Trophoblast cell (in vitro differentiated cells and primary cell): ENCODE data around the gene KRTAP12-3.

Experiments
- DNase-seq, 2 donors: peaks; one replicate each; pipeline ENCODE4 v3.0.0-alpha.2; 2016
- H2AFZ ChIP-seq: 2 replicates; pipeline ENCODE4 v1.6.1; 2013; ENCODE audit warnings: low read length, moderate library complexity, mild to moderate bottlenecking; ENCODE audit not compliant: insufficient read depth, poor library complexity
- H2AK5ac ChIP-seq: 2 replicates; pipeline ENCODE4 v1.6.1; 2013; ENCODE audit warnings: mild to moderate bottlenecking, low read length
- H2BK120ac ChIP-seq: 2 replicates; pipeline ENCODE4 v1.6.1; 2013; ENCODE audit warnings: low read length, mild to moderate bottlenecking, moderate library complexity; ENCODE audit not compliant: insufficient read depth, poor library complexity
- H2BK12ac ChIP-seq: 2 replicates; pipeline ENCODE4 v1.6.1; 2013; ENCODE audit warnings: mild to moderate bottlenecking, low read length, moderate library complexity
- H2BK5ac ChIP-seq: 2 replicates; pipeline ENCODE4 v1.6.1; 2013; ENCODE audit warnings: low read length, low read depth, moderate library complexity, mild to moderate bottlenecking; ENCODE audit not compliant: poor library complexity
- H3K14ac ChIP-seq: 2 replicates; pipeline ENCODE4 v1.6.1; 2013; ENCODE audit warnings: mild to moderate bottlenecking, low read length
- H3K18ac ChIP-seq: 2 replicates; pipeline ENCODE4 v1.6.1; 2013; ENCODE audit warnings: mild to moderate bottlenecking, low read length
- H3K23ac ChIP-seq: 2 replicates; pipeline ENCODE4 v1.6.1; 2013; ENCODE audit warnings: low read length
- H3K27ac ChIP-seq: 2 replicates; pipeline ENCODE4 v1.5.1; 2013; ENCODE audit warnings: low read depth, mild to moderate bottlenecking, inconsistent platforms, low read length, moderate library complexity
- H3K27me3 ChIP-seq: 2 replicates; pipeline ENCODE4 v1.6.1; 2013; ENCODE audit warnings: inconsistent platforms, mild to moderate bottlenecking, low read length, moderate library complexity; ENCODE audit not compliant: insufficient read depth
- H3K36me3 ChIP-seq, 2 experiments: 1 replicate in 1 of 2; 2 replicates in 1 of 2; pipeline ENCODE4 v1.6.1; 2013; ENCODE audit warnings: low read length in 2 of 2, mild to moderate bottlenecking in 2 of 2, moderate library complexity in 1 of 2; ENCODE audit not compliant: insufficient read depth in 2 of 2, control insufficient read depth in 1 of 2
- H3K4ac ChIP-seq: 2 replicates; pipeline ENCODE4 v1.6.1; 2013; ENCODE audit warnings: low read depth, mild to moderate bottlenecking, low read length, moderate library complexity
- H3K4me1 ChIP-seq, 2 experiments: 1 replicate in 1 of 2; 2 replicates in 1 of 2; pipeline ENCODE4 v1.6.1; 2013; ENCODE audit warnings: low read length in 2 of 2, mild to moderate bottlenecking in 2 of 2, moderate library complexity in 1 of 2; ENCODE audit not compliant: insufficient read depth in 2 of 2, control insufficient read depth in 1 of 2
- H3K4me2 ChIP-seq: 2 replicates; pipeline ENCODE4 v1.6.1; 2013; ENCODE audit warnings: inconsistent platforms, mild to moderate bottlenecking, low read length, moderate library complexity
- H3K4me3 ChIP-seq: 2 replicates; pipeline ENCODE4 v1.5.1; 2013; ENCODE audit warnings: mild to moderate bottlenecking, low read depth, low read length, inconsistent platforms
- H3K79me1 ChIP-seq: one replicate; pipeline ENCODE4 v1.6.1; 2013; ENCODE audit warnings: low read length
- H3K79me2 ChIP-seq: 2 replicates; pipeline ENCODE4 v1.6.1; 2013; ENCODE audit warnings: low read length, mild to moderate bottlenecking; ENCODE audit not compliant: control insufficient read depth, insufficient read depth, poor library complexity
- H3K9ac ChIP-seq: 2 replicates; pipeline ENCODE4 v1.6.1; 2013; ENCODE audit warnings: mild to moderate bottlenecking, low read length
- H3K9me3 ChIP-seq: 2 replicates; pipeline ENCODE4 v1.6.1; 2013; ENCODE audit warnings: low read depth, mild to moderate bottlenecking, control low read depth, inconsistent platforms, low read length; ENCODE audit not compliant: insufficient read depth
- H4K12ac ChIP-seq: 2 replicates; pipeline ENCODE4 v1.6.1; 2013; ENCODE audit warnings: low read depth, mild to moderate bottlenecking, low read length, moderate library complexity
- H4K8ac ChIP-seq: 2 replicates; pipeline ENCODE4 v1.6.1; 2013; ENCODE audit warnings: low read depth, mild to moderate bottlenecking, low read length, moderate library complexity
- H4K91ac ChIP-seq: one replicate; pipeline ENCODE4 v1.6.1; 2013; ENCODE audit warnings: low read depth, mild to moderate bottlenecking, low read length, moderate library complexity
- WGBS: extraction: QIAGEN DNeasy Blood & Tissue Kit; methylation state at CpG from one replicate; pipeline ENCODE4 v1.1.7; 2013; ENCODE audit warnings: missing lambda C conversion rate; ENCODE audit not compliant: insufficient read length, insufficient coverage; ENCODE audit errors: extremely low coverage; 5-methylcytosine and 5-hydroxymethylcytosine counted together

The KRTAP12-3 gene

GRCh38 chr21:44612029-44612486, 45.7 kb upstream of the KRTAP12-3 start, which contains the start of gene KRTAP10-8:
TSS of gene KRTAP10-8 (plus strand) at chr21:44612079. CDS start at chr21:44612101, 22 bp downstream.
- Histone ChIP-seq H2BK12ac (no peak within 1 kb of the TSS), H4K8ac (no peak within 1 kb of the TSS), H3K27ac (no peak within 1 kb of the TSS), H4K91ac (no peak within 1 kb of the TSS), H3K4me1 (no peaks in the 10 kb centered on the region), H2AK5ac (no peak within 1 kb of the TSS), H3K14ac (no peak within 1 kb of the TSS), H3K4me2 (no peak within 1 kb of the TSS), H3K18ac (no peak within 1 kb of the TSS), H3K4ac (no peak within 1 kb of the TSS), H3K9me3 (peaks cover 26% of the 10 kb centered on the region), H3K27me3 (no peaks in the 10 kb centered on the region), H3K36me3 (no peaks in the 10 kb centered on the region), H2AFZ (no peak within 1 kb of the TSS), H2BK5ac (no peak within 1 kb of the TSS), H3K79me2 (no peaks in the 10 kb centered on the region), H3K23ac (no peak within 1 kb of the TSS), H3K79me1 (no peaks in the 10 kb centered on the region), H2BK120ac (no peak within 1 kb of the TSS), H3K4me3 (peak within 1 kb of the TSS; percentile 49), H3K9ac (no peak within 1 kb of the TSS), H4K12ac (no peak within 1 kb of the TSS)
- no CpG with 5 or more reads among the region's 8 CpGs for WGBS
- DNase-seq: no peak

GRCh38 chr21:44612669-44613229, 45.0 kb upstream of the KRTAP12-3 start:
- Histone ChIP-seq H2AFZ (no peak overlapping the region), H3K4me3 (peak overlapping the region; percentile 28), H3K4ac (no peak overlapping the region), H3K4me1 (no peaks in the 10 kb centered on the region), H3K9ac (no peak overlapping the region), H3K23ac (no peak overlapping the region), H3K9me3 (peaks cover 26% of the 10 kb centered on the region), H2BK120ac (no peak overlapping the region), H3K14ac (no peak overlapping the region), H3K18ac (no peak overlapping the region), H4K8ac (no peak overlapping the region), H3K27ac (no peak overlapping the region), H3K36me3 (no peaks in the 10 kb centered on the region), H4K12ac (no peak overlapping the region), H2BK5ac (no peak overlapping the region), H4K91ac (no peak overlapping the region), H3K27me3 (no peaks in the 10 kb centered on the region), H2AK5ac (no peak overlapping the region), H3K4me2 (no peak overlapping the region), H2BK12ac (no peak overlapping the region), H3K79me2 (no peaks in the 10 kb centered on the region), H3K79me1 (no peaks in the 10 kb centered on the region)
- no peak for DNase-seq
- WGBS: no CpG with 5 or more reads among the region's 13 CpGs

DNA sequence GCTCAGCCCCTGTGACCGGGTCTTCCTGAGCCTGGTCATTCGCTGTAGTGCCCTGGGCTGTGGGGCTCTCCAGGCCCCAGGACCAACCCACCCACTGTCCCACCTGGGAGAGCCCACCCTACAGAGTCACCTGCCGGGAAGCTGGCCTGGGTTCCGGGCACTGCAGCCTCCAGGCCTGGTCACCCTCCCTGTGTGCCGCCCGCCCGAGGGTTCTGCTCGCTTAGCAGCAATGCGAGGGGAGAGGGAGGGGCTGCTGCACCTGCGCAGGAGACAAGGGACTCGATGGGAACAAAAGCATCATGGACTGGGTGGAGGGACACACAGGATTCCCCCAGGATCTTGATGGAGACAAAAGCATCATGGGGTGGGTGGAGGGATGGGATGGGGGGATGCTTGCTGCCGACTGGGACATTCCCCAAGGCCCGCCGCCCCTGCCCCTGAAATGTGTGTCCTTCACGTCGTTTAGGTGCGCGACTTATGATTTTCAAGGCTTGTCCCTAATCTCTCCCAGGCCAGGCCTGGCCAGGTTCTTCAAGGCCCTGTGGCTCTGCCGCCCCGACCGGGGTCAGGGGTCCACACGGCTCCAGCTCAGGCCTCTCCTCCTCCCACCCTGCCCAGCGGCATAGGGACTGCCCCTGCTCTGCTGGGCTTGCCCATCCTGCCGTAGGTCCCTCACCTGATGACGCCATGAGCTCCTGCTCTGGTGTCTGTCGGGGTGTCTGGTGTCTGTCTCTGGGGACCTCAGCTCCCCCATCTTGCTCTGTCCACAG, 44.2 kb upstream of the KRTAP12-3 start:
- Histone ChIP-seq H3K79me1 (no peaks in the 10 kb centered on the region), H3K4me1 (no peaks in the 10 kb centered on the region), H2AFZ (no peak overlapping the region), H3K4me2 (no peak overlapping the region), H2BK5ac (no peak overlapping the region), H2AK5ac (no peak overlapping the region), H3K27ac (no peak overlapping the region), H3K27me3 (no peaks in the 10 kb centered on the region), H2BK120ac (no peak overlapping the region), H3K9me3 (peaks cover 26% of the 10 kb centered on the region), H3K79me2 (no peaks in the 10 kb centered on the region), H3K14ac (no peak overlapping the region), H2BK12ac (no peak overlapping the region), H3K4ac (no peak overlapping the region), H4K12ac (no peak overlapping the region), H3K18ac (no peak overlapping the region), H3K36me3 (no peaks in the 10 kb centered on the region), H4K8ac (no peak overlapping the region), H3K23ac (no peak overlapping the region), H3K9ac (no peak overlapping the region), H3K4me3 (no peak overlapping the region), H4K91ac (no peak overlapping the region)
- no peak for DNase-seq
- no CpG with 5 or more reads among the region's 26 CpGs for WGBS

GRCh38 chr21:44614161-44614631, 43.5 kb upstream of the KRTAP12-3 start:
- H4K8ac ChIP-seq: no peak overlapping the region
- no peak overlapping the region for H3K4ac ChIP-seq
- no peak overlapping the region for H2BK12ac ChIP-seq
- no peaks in the 10 kb centered on the region for H3K27me3 ChIP-seq
- no peak for DNase-seq
- no peak overlapping the region for H3K18ac ChIP-seq
- no peak overlapping the region for H2BK5ac ChIP-seq
- H4K91ac ChIP-seq: no peak overlapping the region
- H3K9me3 ChIP-seq: peaks cover 28% of the 10 kb centered on the region
- H2AFZ ChIP-seq: no peak overlapping the region
- H2BK120ac ChIP-seq: no peak overlapping the region
- WGBS: no CpG with 5 or more reads among the region's 20 CpGs
- no peak overlapping the region for H2AK5ac ChIP-seq
- H3K4me1 ChIP-seq: no peaks in the 10 kb centered on the region
- H3K27ac ChIP-seq: no peak overlapping the region
- no peaks in the 10 kb centered on the region for H3K79me1 ChIP-seq
- no peak overlapping the region for H3K23ac ChIP-seq
- no peaks in the 10 kb centered on the region for H3K79me2 ChIP-seq
- H3K14ac ChIP-seq: no peak overlapping the region
- no peaks in the 10 kb centered on the region for H3K36me3 ChIP-seq
- no peak overlapping the region for H3K9ac ChIP-seq
- no peak overlapping the region for H3K4me2 ChIP-seq
- H3K4me3 ChIP-seq: no peak overlapping the region
- H4K12ac ChIP-seq: no peak overlapping the region
